Lower leg skin (tissue), 4 donors: ENCODE results near the gene TMEM164. TPM values are rescaled to one million over a fixed set of nuclear protein-coding genes. Genes with fewer than 3 reads are reported as not detected.

Source experiments
- DNase-seq, 2 donors: peaks; one replicate each; pipeline ENCODE4 v3.0.0-alpha.2; 2019; ENCODE audit warnings: low spot score in 2 of 2
- H3K4me3 ChIP-seq: fragments of 200-600 bp; sonication (generic); 2 replicates; pipeline ENCODE4 v1.5.1; 2017; ENCODE audit warnings: mild to moderate bottlenecking, low read depth; ENCODE audit not compliant: poor library complexity, severe bottlenecking
- CTCF ChIP-seq, 3 donors: fragments of 450-650 bp; IDR thresholded peaks; one replicate each; pipeline ENCODE4 v1.5.1; 2016; ENCODE audit warnings: antibody characterized with exemption in 3 of 3, mild to moderate bottlenecking in 3 of 3, moderate library complexity in 2 of 3
- POLR2A ChIP-seq, 2 donors: fragments of 450-650 bp; IDR thresholded peaks; one replicate each; pipeline ENCODE4 v1.6.1; 2016 to 2017; ENCODE audit warnings: antibody characterized with exemption in 2 of 2, mild to moderate bottlenecking in 1 of 2, moderate library complexity in 1 of 2
- WGBS, 2 donors: methylation state at CpG; one replicate each; pipeline ENCODE4 v1.1.5; 2018; 5-methylcytosine and 5-hydroxymethylcytosine counted together
- intact Hi-C: fragments of 100-400 bp; cut with DNase I; formaldehyde crosslinking; loops from one replicate; pipeline ENCODE4 v1.15.0; 2023; ENCODE audit warnings: low total_unique reads
- total RNA-seq, 4 donors: library from RNA; depleted of rRNA; stranded (reverse); fragments of >200 nt; gene quantifications; one replicate each; pipeline ENCODE4 v1.1.0, GENCODE V29; 2016

The TMEM164 gene
- total RNA-seq, 4 donors from 2014 or later, result 39.4 to 73.2 (median 60.8) TPM

GRCh38 chrX:110015032-110015431, 12.1 kb downstream of the TMEM164 start:
- intact Hi-C loops, result no loop called here
- WGBS, 2 donors, result 63 to 70% methylated on average over 2 of the region's 2 CpGs
- no peak overlapping the region for H3K4me3 ChIP-seq
- no peak for DNase-seq
- no peak for TF ChIP-seq POLR2A (IDR thresholded peaks at IDR 0.05)
- TF ChIP-seq CTCF (IDR thresholded peaks at IDR 0.05), result no peak

GRCh38 chrX:110015915-110016314, 13.0 kb downstream of the TMEM164 start:
- DNase-seq, result no peak
- TF ChIP-seq CTCF (IDR thresholded peaks at IDR 0.05) (no peak), POLR2A (IDR thresholded peaks at IDR 0.05) (no peak)
- no peak overlapping the region for H3K4me3 ChIP-seq
- intact Hi-C loops, result no loop called here
- 71 to 91% methylated on average over 5 of the region's 5 CpGs for WGBS, 2 donors

- no peak for DNase-seq
- 62 to 80% methylated on average over 1 of the region's 1 CpG for WGBS, 2 donors
- intact Hi-C loops, result no loop called here
- no peak overlapping the region for H3K4me3 ChIP-seq
- TF ChIP-seq CTCF (IDR thresholded peaks at IDR 0.05) (no peak), POLR2A (IDR thresholded peaks at IDR 0.05) (no peak)
Observed at GRCh38 chrX:110020536-110020935, 17.6 kb downstream of the TMEM164 start.

GRCh38 chrX:110021258-110022022, 18.5 kb downstream of the TMEM164 start:
- DNase-seq, result no peak
- no peak overlapping the region for H3K4me3 ChIP-seq
- no peak for TF ChIP-seq POLR2A (IDR thresholded peaks at IDR 0.05)
- TF ChIP-seq CTCF (IDR thresholded peaks at IDR 0.05), result no peak
- 59 to 62% methylated on average over 4 of the region's 4 CpGs for WGBS, 2 donors
- intact Hi-C loops, result no loop called here

- WGBS, 2 donors, result 42 to 50% methylated on average over 5 of the region's 5 CpGs
- intact Hi-C loops, result no loop called here
- no peak overlapping the region for H3K4me3 ChIP-seq
- no peak for DNase-seq
- TF ChIP-seq CTCF (IDR thresholded peaks at IDR 0.05) (no peak), POLR2A (IDR thresholded peaks at IDR 0.05) (no peak)
Observed at GRCh38 chrX:110022599-110023448, 19.9 kb downstream of the TMEM164 start.
